Type B pancreatic cell (in vitro differentiated cells): ENCODE data around the gene PARD6G. TPM values are rescaled to one million over a fixed set of nuclear protein-coding genes. Genes with fewer than 3 reads are reported as not detected.

Experiments
- DNase-seq: peaks from one replicate; pipeline ENCODE4 v3.0.0; 2021; ENCODE audit warnings: mixed read lengths; ENCODE audit not compliant: unreplicated experiment; ENCODE audit errors: extremely low spot score
- H3K27ac Mint-ChIP-seq: 2 replicates; pipeline ENCODE4 v1.8.0; 2021; ENCODE audit warnings: mild to moderate bottlenecking, mixed read lengths
- H3K27me3 Mint-ChIP-seq: 2 replicates; pipeline ENCODE4 v1.8.0; 2021; ENCODE audit warnings: mixed read lengths
- H3K36me3 Mint-ChIP-seq: 2 replicates; pipeline ENCODE4 v1.8.0; 2021; ENCODE audit warnings: mixed read lengths
- H3K4me1 Mint-ChIP-seq: one replicate; pipeline ENCODE4 v1.8.0; 2021; ENCODE audit warnings: mixed read lengths; ENCODE audit not compliant: unreplicated experiment
- H3K4me3 Mint-ChIP-seq: 2 replicates; pipeline ENCODE4 v1.8.0; 2021; ENCODE audit warnings: mild to moderate bottlenecking, mixed read lengths
- H3K9me3 Mint-ChIP-seq: 2 replicates; pipeline ENCODE4 v1.8.0; 2021; ENCODE audit warnings: mixed read lengths
- CTCF ChIP-seq: fragments of 200-600 bp; sonication (generic); conservative IDR thresholded peaks from 2 replicates; pipeline ENCODE4 v1.5.0; 2021; ENCODE audit warnings: antibody characterized with exemption, mild to moderate bottlenecking
- total RNA-seq: library from RNA; stranded (reverse); gene quantifications from 2 replicates; pipeline ENCODE4 v1.2.1, GENCODE V29; 2021; ENCODE audit warnings: low replicate concordance

PARD6G gene
- total RNA-seq, 1 donor from 2014 or later, result 21.8 TPM

- no peak for TF ChIP-seq CTCF
- DNase-seq, result no peak
- H3K27me3 Mint-ChIP-seq, result no peaks in the 10 kb centered on the region
- H3K27ac Mint-ChIP-seq, result peak overlapping the region; percentile 96
- H3K4me3 Mint-ChIP-seq, result peak overlapping the region; percentile 88
- peaks cover 30% of the 10 kb centered on the region for H3K4me1 Mint-ChIP-seq
- no peaks in the 10 kb centered on the region for H3K9me3 Mint-ChIP-seq
- H3K36me3 Mint-ChIP-seq, result peaks cover 4% of the 10 kb centered on the region
Measured at GRCh38 chr18:80108121-80108536, 139.2 kb downstream of the PARD6G start.

- no peak for DNase-seq
- TF ChIP-seq CTCF, result no peak
- Mint-ChIP-seq H3K4me1 (peaks cover 24% of the 10 kb centered on the region), H3K9me3 (no peaks in the 10 kb centered on the region), H3K36me3 (peaks cover 4% of the 10 kb centered on the region), H3K27me3 (no peaks in the 10 kb centered on the region), H3K4me3 (peak overlapping the region; percentile 74), H3K27ac (peak overlapping the region; percentile 78)
Measured at GRCh38 chr18:80107426-80107825, 139.9 kb downstream of the PARD6G start.

Other genes with a start within 250 kb of the PARD6G start
- gene RBFA, start 213.1 kb downstream of the PARD6G start, total RNA-seq, result 17.7 and 37.8 TPM in 2 replicates
- gene ADNP2, start 138.3 kb downstream of the PARD6G start, total RNA-seq, result 26.4 and 28.4 TPM in 2 replicates